Erythroblast (primary cell): ENCODE data around the gene CDKAL1.

ENCODE experiments used
- GATA1 ChIP-seq: IDR thresholded peaks from 2 replicates; pipeline ENCODE4 v1.6.1; 2011; ENCODE audit warnings: low read depth, mild to moderate bottlenecking, control low read depth, low read length, moderate library complexity
- POLR2A ChIP-seq: IDR thresholded peaks from 2 replicates; pipeline ENCODE4 v1.6.1; 2011; ENCODE audit warnings: mild to moderate bottlenecking, low read length

DNA sequence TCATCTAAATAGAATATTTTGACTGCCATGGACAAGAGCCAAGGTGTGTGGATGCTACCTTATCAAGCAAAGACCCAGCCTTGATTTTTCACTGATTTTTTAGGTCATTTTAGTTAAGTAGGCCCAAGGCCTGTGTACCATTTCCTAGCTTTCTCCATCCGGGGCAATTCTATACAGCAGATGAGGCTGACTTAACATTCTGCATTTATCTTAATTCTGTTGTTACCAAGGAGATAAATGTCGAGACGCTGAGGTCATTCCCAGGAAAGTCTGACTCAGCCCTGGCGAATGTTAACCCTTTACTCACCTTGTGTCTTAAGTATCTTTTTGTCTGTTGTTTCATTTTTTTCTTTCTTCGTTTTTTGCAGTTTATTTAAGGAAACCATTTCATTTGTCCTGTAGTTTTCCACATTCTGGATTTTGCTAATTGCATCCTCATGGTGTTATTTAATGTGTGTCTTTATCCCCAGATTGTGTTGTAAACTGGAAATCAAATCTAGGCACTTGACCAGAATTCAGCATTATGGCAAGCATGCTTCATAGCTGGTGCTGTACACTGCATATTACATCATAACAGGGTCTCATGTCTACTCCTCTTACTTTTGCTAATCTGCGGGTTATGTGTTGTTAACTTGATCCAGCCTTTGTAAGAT, 277.0 kb downstream of the CDKAL1 start:
- TF ChIP-seq POLR2A: no peak
- TF ChIP-seq GATA1: no peak
